GM15510 (cell line): ENCODE data around the gene SF1.

Source experiments
- POLR2A ChIP-seq: IDR thresholded peaks from 3 replicates; pipeline ENCODE4 v1.6.1; 2011; ENCODE audit warnings: borderline replicate concordance; ENCODE audit not compliant: insufficient read length; ENCODE audit errors: extremely low read depth

The SF1 gene

GRCh38 chr11:64804346-64805210 lies 26.2 kb upstream of the SF1 start:
- TF ChIP-seq POLR2A = no peak

GRCh38 chr11:64803846-64804345 lies 25.6 kb upstream of the SF1 start:
- TF ChIP-seq POLR2A = no peak

- TF ChIP-seq POLR2A = no peak
These were observed 25.0 kb upstream of the SF1 start, which contains the start of gene MAP4K2 for GRCh38 chr11:64803158-64803845. TSS of gene MAP4K2 (minus strand) at chr11:64803214. CDS start at chr11:64803149, 65 bp downstream.

- peak; percentile 47 for TF ChIP-seq POLR2A
These were observed 24.2 kb upstream of the SF1 start for GRCh38 chr11:64802370-64803157.

- no peak for TF ChIP-seq POLR2A
These were observed 23.4 kb upstream of the SF1 start for GRCh38 chr11:64801561-64802369.

GRCh38 chr11:64801158-64801464 lies 22.8 kb upstream of the SF1 start:
- no peak for TF ChIP-seq POLR2A

GRCh38 chr11:64800303-64801157 lies 22.2 kb upstream of the SF1 start:
- TF ChIP-seq POLR2A = no peak

- TF ChIP-seq POLR2A = no peak
These were observed 21.4 kb upstream of the SF1 start for GRCh38 chr11:64799623-64800302.

- no peak for TF ChIP-seq POLR2A
These were observed 20.9 kb upstream of the SF1 start for GRCh38 chr11:64799256-64799622.

GRCh38 chr11:64796757-64797541 lies 18.6 kb upstream of the SF1 start:
- no peak for TF ChIP-seq POLR2A

- no peak for TF ChIP-seq POLR2A
These were observed 17.9 kb upstream of the SF1 start for GRCh38 chr11:64796047-64796756.
